TTC549 (cell line): ENCODE measurements around the gene KCNK1.
"Not testable (repeated sequence)": the region's sequence is repeated elsewhere in the genome, so short reads cannot be mapped to it uniquely, and the experiment has no call there.

ENCODE experiments used
- FAIRE-seq: peaks from 2 replicates; lab custom pipeline; 2012; peaks lifted over from hg19 to GRCh38; lab: Jason Lieb, UNC

KCNK1 gene

DNA sequence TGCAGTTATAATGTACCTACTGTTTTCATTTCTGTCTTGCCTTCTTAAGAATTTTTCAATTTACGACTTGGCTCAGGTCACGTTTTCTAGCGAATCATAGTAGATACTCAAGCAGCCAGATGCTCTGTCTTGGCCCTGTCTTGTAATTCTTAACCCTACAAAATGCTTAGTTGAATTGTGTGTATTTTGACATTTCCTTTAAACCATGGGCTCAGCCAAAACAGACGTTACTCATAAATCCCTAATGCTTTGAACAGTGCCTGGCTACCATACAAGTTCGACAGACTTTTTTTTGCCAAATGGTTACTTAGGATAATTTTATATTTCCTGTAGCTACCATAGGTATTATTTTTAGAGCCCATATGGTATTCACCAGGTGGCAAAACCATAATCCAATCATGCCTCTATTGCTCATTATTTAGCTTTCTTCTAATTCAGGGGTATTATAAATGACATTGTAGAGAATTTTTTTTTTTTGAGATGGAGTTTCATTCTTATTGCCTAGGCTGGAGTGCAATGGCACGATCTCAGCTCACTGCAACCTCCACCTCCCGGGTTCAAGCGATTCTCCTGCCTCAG lies 54.3 kb downstream of the KCNK1 start:
- no peak for FAIRE-seq

DNA sequence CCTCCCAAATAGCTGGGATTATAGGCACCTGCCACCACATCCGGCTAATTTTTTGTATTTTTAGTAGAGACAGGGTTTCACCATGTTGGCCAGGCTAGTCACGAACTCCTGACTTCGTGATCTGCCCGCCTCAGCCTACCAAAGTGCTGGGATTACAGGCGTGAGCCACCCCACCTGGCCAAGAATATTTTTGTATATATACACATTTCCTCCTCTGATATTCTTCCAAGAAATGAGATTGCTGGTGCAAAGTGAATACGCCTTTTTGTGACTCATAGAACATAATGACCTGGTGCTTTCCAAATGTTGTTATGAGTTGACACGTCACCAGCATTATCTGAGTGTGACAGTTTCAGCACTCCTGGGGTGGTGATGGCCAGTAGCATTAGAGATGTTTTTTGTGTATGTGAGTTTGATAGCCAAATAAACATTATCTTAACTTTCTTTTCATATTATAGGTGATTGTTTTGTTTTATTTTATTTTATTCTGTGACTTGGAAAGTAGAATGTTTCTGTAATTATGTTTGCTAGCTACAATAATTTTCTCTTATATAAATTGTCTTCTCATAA lies 54.9 kb downstream of the KCNK1 start:
- peak; percentile 39 for FAIRE-seq

DNA sequence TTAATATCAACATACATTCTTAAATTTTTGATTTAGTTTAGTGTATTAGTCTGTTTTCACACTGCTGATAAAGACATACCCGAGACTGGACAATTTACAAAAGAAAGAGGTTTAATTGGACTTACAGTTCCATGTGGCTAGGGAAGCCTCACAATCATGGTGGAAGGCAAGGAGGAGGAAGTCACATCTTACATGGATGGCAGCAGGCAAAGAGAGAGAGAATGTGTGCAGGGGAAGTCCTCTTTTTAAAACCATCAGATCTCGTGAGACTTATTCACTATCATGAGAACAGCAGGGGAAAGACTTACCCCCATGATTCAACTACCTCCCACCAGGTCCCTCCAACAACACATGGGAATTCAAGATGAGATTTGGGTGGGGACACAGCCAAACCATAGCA lies 56.5 kb downstream of the KCNK1 start:
- not testable (repeated sequence) for FAIRE-seq

DNA sequence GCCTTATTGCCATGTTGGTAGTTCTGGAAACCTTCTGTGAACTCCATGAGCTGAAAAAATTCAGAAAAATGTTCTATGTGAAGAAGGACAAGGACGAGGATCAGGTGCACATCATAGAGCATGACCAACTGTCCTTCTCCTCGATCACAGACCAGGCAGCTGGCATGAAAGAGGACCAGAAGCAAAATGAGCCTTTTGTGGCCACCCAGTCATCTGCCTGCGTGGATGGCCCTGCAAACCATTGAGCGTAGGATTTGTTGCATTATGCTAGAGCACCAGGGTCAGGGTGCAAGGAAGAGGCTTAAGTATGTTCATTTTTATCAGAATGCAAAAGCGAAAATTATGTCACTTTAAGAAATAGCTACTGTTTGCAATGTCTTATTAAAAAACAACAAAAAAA lies 57.4 kb downstream of the KCNK1 start:
- no peak for FAIRE-seq

- FAIRE-seq, result no peak
Observed at GRCh38 chr1:233672732-233673131, 58.8 kb downstream of the KCNK1 start.

GRCh38 chr1:233673261-233673946 lies 59.5 kb downstream of the KCNK1 start:
- FAIRE-seq, result no peak

DNA sequence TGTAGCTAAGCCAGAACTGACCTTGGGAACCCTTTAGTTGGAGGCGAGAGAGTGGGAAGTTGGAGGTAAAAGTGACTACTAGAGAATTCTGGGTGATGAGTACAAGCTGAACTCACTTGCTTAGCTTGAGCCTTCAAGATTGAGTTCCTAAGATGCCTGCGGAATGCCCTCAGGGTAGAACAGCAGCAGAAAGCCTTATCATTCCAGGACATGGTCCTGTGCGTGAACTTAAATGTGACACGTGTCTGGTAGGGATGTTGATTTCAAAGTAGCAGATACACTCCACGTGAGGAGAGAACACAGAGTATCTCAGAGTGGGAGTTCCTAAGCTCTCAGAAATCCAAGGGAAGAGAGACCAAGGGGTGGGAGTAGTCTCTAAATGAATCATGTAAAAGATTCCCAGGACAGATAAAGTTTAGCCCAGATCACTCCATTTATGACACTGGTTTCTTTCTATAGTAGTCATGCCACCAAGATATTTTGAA lies 60.1 kb downstream of the KCNK1 start:
- no peak for FAIRE-seq

DNA sequence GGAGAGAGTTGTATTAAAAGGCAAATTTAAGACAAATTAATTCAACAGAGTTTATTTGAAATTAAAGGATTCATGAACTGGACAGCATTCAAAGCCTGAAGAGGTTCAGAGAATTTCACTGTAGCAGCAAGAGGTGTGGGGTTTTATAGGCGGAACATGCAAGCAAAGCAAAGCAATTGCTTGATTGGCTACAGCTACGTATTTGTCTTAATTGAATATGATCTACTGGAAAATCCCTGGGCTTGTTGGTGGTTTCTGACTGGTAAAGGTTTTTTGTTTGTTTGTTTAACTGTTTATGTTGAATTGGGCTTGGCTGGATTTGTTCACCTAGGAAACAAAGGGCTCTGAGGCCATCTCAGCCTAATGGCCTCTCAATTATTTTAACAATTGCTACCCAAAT lies 61.5 kb downstream of the KCNK1 start:
- no peak for FAIRE-seq

DNA sequence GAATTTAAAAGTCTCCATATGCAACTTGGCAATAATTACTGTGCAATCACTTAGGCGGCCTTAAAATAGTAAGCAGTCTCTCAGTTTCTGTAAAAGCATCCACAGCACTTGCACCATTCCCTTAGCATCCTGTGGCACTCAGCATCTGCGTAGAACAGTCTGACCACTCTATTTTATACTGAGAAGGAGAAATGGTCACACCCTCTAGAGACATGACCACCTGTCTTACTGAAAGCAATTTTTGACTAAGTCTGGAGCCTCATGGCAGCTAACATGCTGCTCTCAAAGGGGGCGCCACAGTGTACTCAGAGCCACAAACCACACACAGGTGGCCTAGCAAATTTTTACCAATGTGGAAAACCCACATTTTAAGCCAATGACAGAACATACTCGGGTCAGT lies 62.0 kb downstream of the KCNK1 start:
- no peak for FAIRE-seq

DNA sequence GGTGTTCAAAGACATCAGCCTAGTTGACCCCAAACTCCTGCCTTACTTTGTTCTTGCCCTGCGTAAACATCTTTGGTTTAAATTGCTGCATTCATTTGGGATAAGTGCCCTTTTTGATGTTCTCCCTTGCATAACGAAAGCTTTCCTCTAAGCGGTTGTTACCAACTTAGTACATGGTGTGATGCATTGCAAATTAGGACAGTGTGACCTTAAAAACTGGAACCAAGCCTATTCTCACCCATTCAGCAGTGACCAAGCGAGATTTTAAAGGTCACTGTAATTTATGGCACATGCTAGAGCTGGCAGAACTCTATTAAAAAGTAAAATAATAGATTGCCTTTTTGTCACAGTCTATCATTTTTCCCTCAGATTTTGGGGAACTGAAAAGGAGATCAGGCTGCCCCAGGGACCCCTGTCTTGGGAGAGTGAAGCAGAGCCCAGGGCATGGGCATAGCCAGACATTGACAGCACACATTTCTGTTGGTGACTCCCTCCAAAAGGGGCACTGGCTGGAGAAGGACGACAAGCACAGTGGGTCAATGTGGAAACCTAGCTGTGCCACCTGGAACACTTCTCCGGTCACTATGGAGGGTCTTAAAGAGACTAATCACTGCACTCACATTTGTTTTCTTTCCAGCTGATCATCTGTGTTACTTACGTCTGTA lies 63.9 kb downstream of the KCNK1 start:
- FAIRE-seq, result no peak

DNA sequence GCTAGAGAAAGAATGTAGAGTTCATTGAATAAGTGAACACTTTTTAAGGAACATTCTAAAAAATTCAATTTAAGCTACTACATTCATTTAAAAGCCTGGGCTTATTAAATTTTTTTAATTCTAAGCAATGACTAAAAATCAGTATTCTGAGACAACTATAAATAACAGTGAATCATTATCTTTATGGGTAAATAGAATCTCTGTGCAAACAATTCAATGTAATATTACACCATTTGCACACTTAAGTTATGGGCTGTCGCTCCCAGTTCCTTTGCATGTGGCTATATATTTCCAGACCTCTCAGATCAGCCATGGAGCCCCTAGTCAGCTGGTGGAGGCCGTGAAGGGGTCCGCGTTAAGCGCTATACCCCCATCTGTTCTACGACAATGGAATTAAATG lies 65.1 kb downstream of the KCNK1 start:
- no peak for FAIRE-seq

DNA sequence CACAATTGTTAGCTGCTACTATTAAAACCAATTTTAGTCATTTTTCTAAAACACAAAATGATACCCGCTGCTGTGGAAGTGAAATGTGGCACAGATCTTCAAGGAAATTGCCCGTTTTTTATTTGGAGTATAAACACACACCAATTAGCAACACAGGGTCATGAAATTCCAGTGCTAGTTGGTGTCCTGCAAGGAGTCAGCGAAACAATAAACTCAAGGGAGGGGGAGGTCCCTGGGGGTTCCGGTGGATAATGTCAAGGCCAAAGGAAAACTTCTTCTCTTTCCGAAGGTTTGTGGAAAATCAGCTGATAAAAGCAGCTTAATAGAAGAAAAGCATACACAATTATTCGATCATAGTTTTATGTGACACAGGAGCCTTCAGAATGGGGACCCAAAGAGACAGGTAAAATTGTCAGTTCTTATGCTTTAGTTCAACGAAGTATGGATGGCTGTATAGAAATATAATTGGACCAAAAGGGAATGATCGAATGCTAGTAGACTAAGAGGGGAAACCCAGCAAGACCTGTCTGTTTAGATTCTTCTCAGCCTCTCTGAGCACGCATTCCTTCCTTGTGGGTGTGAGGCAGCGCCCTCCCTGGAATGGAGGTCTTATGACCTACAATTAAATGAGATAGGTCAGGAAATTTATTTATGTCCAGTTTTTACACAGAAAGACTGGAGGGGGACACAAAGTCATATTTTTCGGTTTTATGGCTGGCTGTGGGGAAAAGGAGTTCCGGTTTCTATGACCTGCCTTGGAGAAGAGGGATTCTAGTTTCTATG lies 65.9 kb downstream of the KCNK1 start:
- FAIRE-seq, result no peak

DNA sequence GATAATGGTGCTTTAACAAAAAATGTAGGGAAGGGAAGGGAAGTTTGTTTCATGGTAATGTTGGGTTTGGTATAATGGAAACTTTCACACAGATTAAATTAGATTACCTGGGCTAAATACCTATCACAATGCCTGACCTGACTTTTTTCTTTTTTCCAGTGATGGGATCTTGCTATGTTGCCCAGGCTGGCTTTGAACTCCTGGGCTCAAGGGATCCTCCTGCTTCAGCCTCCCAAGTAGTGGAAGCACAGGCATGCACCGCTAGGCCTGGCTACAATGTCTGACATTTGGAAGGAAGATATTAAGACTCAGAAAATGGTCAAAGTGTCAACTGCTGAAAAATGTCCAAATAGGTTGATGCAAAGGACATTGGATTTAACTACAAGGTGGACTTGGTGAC lies 67.4 kb downstream of the KCNK1 start:
- FAIRE-seq, result no peak

DNA sequence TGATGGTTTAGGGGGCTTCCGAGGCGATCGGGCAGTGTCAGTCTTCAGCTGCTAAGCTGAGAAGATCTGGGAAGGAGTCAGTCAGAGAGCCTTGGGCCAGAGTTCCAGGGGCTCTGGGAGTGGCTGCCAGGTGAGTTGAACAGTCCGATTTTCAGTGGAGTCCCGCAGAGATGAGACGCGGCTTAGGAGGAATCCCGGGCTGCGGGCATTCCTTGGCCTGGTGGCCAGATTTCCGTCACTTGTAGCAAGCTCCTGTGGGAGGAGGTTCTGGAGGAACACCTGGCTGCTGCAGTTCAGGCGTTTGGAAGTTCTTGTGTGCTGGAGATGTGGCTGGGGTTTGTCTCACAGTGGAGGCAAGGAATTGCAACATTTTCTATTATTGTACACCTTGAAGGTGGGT lies 72.7 kb downstream of the KCNK1 start:
- not testable (repeated sequence) for FAIRE-seq

- FAIRE-seq, result no peak
Observed at GRCh38 chr1:233689017-233689747, 75.3 kb downstream of the KCNK1 start.

- no peak for FAIRE-seq
Observed at GRCh38 chr1:233689748-233690254, 75.9 kb downstream of the KCNK1 start.

GRCh38 chr1:233695901-233696300 lies 82.0 kb downstream of the KCNK1 start:
- no peak for FAIRE-seq

DNA sequence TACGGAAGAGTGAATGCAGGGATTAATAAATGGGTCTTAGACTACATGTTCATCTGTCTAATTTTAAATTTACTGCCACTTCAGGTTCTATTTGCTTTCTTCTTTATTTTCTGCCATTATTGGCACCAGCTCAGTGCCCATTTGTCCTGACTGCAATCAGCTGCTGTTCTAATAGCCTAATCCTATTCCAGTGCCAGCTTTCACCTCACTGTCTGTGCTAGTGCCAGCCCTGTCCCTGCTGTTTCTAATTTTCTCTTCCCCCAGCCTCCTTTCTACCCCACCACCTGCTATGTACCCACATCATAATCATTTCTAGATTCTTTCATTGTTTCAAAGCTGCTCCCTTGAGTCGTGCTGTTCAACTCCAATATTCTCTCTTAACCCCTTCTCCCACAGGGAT lies 86.4 kb downstream of the KCNK1 start:
- FAIRE-seq, result no peak

- no peak for FAIRE-seq
Observed at GRCh38 chr1:233704170-233704897, 90.4 kb downstream of the KCNK1 start.

- FAIRE-seq, result no peak
Observed at GRCh38 chr1:233704898-233705723, 91.2 kb downstream of the KCNK1 start.
